Subcutaneous abdominal adipose tissue (tissue), 5 donors: ENCODE results near the gene LIN28B.
"Not testable (repeated sequence)": the region's sequence is repeated elsewhere in the genome, so short reads cannot be mapped to it uniquely, and the experiment has no call there.

Source experiments
- H3K27ac ChIP-seq: one replicate; pipeline ENCODE4 v1.7.0; 2013; ENCODE audit warnings: low read depth, mild to moderate bottlenecking, inconsistent platforms, low read length, moderate library complexity
- H3K27me3 ChIP-seq, 5 donors: one replicate each; pipeline ENCODE4 v1.7.0; 2013; ENCODE audit warnings: low read length in 5 of 5, inconsistent platforms in 1 of 5; ENCODE audit not compliant: control insufficient read depth in 5 of 5, insufficient read depth in 4 of 5
- H3K36me3 ChIP-seq, 5 donors: one replicate each; pipeline ENCODE4 v1.7.0; 2013; ENCODE audit warnings: low read length in 5 of 5; ENCODE audit not compliant: control insufficient read depth in 5 of 5, insufficient read depth in 5 of 5
- H3K4me1 ChIP-seq, 5 donors: one replicate each; pipeline ENCODE4 v1.7.0; 2013; ENCODE audit warnings: low read length in 5 of 5, mild to moderate bottlenecking in 3 of 5, moderate library complexity in 1 of 5; ENCODE audit not compliant: control insufficient read depth in 5 of 5, insufficient read depth in 5 of 5
- H3K4me3 ChIP-seq, 5 donors: one replicate each; pipeline ENCODE4 v1.7.0; 2013; ENCODE audit warnings: low read length in 5 of 5, low read depth in 1 of 5
- H3K9ac ChIP-seq, 5 donors: one replicate each; pipeline ENCODE4 v1.7.0; 2013; ENCODE audit warnings: low read length in 5 of 5, mild to moderate bottlenecking in 4 of 5, moderate library complexity in 3 of 5
- H3K9me3 ChIP-seq, 5 donors: one replicate each; pipeline ENCODE4 v1.7.0; 2013; ENCODE audit warnings: low read length in 5 of 5; ENCODE audit not compliant: control insufficient read depth in 5 of 5
- donor health status: healthy.
- donor health status: healthy.
- donor health status: healthy.
- donor health status: healthy.
- donor health status: healthy.

The LIN28B gene

GRCh38 chr6:105058316-105058715, 101.4 kb downstream of the LIN28B start:
- H3K27me3 ChIP-seq = no peaks in the 10 kb centered on the region
- H3K4me3 ChIP-seq = no peak overlapping the region
- H3K9ac ChIP-seq = no peak overlapping the region
- H3K27ac ChIP-seq = no peak overlapping the region
- H3K9me3 ChIP-seq = peaks cover 0 to 2% (median 0%) of the 10 kb centered on the region in 5 donors
- H3K4me1 ChIP-seq = no peaks in the 10 kb centered on the region
- no peaks in the 10 kb centered on the region for H3K36me3 ChIP-seq

GRCh38 chr6:105058846-105059245, 101.9 kb downstream of the LIN28B start:
- no peak overlapping the region for H3K4me3 ChIP-seq
- H3K27ac ChIP-seq = no peak overlapping the region
- no peak overlapping the region for H3K9ac ChIP-seq
- H3K4me1 ChIP-seq = no peaks in the 10 kb centered on the region
- H3K9me3 ChIP-seq = peaks cover 0 to under 1% (median 0%) of the 10 kb centered on the region in 5 donors
- H3K36me3 ChIP-seq = no peaks in the 10 kb centered on the region
- no peaks in the 10 kb centered on the region for H3K27me3 ChIP-seq

- Histone ChIP-seq H3K27ac (no peak overlapping the region), H3K27me3 (peaks cover 0 to 7% (median 3%) of the 10 kb centered on the region in 5 donors), H3K4me3 (no peak overlapping the region), H3K9me3 (no peaks in the 10 kb centered on the region), H3K36me3 (no peaks in the 10 kb centered on the region), H3K4me1 (no peaks in the 10 kb centered on the region), H3K9ac (no peak overlapping the region)
These were observed 109.3 kb downstream of the LIN28B start for GRCh38 chr6:105066233-105066632.

- no peaks in the 10 kb centered on the region for H3K36me3 ChIP-seq
- H3K9me3 ChIP-seq = no peaks in the 10 kb centered on the region
- H3K27me3 ChIP-seq = peaks cover 0 to 7% (median 3%) of the 10 kb centered on the region in 5 donors
- no peak overlapping the region for H3K9ac ChIP-seq
- no peak overlapping the region for H3K27ac ChIP-seq
- H3K4me1 ChIP-seq = no peaks in the 10 kb centered on the region
- no peak overlapping the region for H3K4me3 ChIP-seq
These were observed 109.9 kb downstream of the LIN28B start for GRCh38 chr6:105066836-105067235.

GRCh38 chr6:105067329-105067728, 110.4 kb downstream of the LIN28B start:
- no peak overlapping the region for H3K9ac ChIP-seq
- H3K4me3 ChIP-seq = no peak overlapping the region
- no peaks in the 10 kb centered on the region for H3K4me1 ChIP-seq
- no peaks in the 10 kb centered on the region for H3K36me3 ChIP-seq
- H3K27ac ChIP-seq = no peak overlapping the region
- peaks cover 0 to 7% (median 3%) of the 10 kb centered on the region in 5 donors for H3K27me3 ChIP-seq
- H3K9me3 ChIP-seq = no peaks in the 10 kb centered on the region

- Histone ChIP-seq H3K9me3 (no peaks in the 10 kb centered on the region), H3K36me3 (no peaks in the 10 kb centered on the region), H3K9ac (no peak overlapping the region), H3K27ac (no peak overlapping the region), H3K27me3 (peaks cover 0 to 7% (median 3%) of the 10 kb centered on the region in 5 donors), H3K4me1 (no peaks in the 10 kb centered on the region), H3K4me3 (no peak overlapping the region)
These were observed 111.5 kb downstream of the LIN28B start for GRCh38 chr6:105068407-105068806.

GRCh38 chr6:105069821-105070445, 113.0 kb downstream of the LIN28B start:
- H3K4me1 ChIP-seq = no peaks in the 10 kb centered on the region
- no peak overlapping the region for H3K9ac ChIP-seq
- H3K4me3 ChIP-seq = no peak overlapping the region
- H3K27me3 ChIP-seq = peaks cover 0 to 6% (median 2%) of the 10 kb centered on the region in 5 donors
- no peaks in the 10 kb centered on the region for H3K36me3 ChIP-seq
- no peak overlapping the region for H3K27ac ChIP-seq
- no peaks in the 10 kb centered on the region for H3K9me3 ChIP-seq

GRCh38 chr6:105072798-105073199, 115.9 kb downstream of the LIN28B start:
- Histone ChIP-seq H3K9ac (no peak overlapping the region), H3K36me3 (no peaks in the 10 kb centered on the region), H3K27me3 (no peaks in the 10 kb centered on the region), H3K4me1 (peaks cover 0 to 3% (median 0%) of the 10 kb centered on the region in 5 donors), H3K4me3 (no peak overlapping the region), H3K9me3 (no peaks in the 10 kb centered on the region), H3K27ac (no peak overlapping the region)

GRCh38 chr6:105075210-105075609, 118.3 kb downstream of the LIN28B start:
- Histone ChIP-seq H3K9ac (no peak overlapping the region), H3K4me1 (peaks cover 0 to 3% (median 0%) of the 10 kb centered on the region in 5 donors), H3K27ac (no peak overlapping the region), H3K4me3 (no peak overlapping the region), H3K36me3 (no peaks in the 10 kb centered on the region), H3K9me3 (no peaks in the 10 kb centered on the region), H3K27me3 (peaks cover 0 to 3% (median 0%) of the 10 kb centered on the region in 5 donors)

- H3K9me3 ChIP-seq, H3K4me1 ChIP-seq, H3K27ac ChIP-seq, H3K27me3 ChIP-seq, H3K9ac ChIP-seq, H3K36me3 ChIP-seq, H3K4me3 ChIP-seq: not testable (repeated sequence)
These were observed 119.5 kb downstream of the LIN28B start for GRCh38 chr6:105076418-105076817.
